SK-N-MC (cell line): ENCODE measurements around the gene MROH7.

ENCODE experiments used
- EZH2 ChIP-seq: fragments of 200-600 bp; sonication (generic); IDR thresholded peaks from one replicate; pipeline ENCODE4 v1.6.1; 2017; ENCODE audit warnings: antibody characterized with exemption
- POLR2AphosphoS5 ChIP-seq: IDR thresholded peaks from 2 replicates; pipeline ENCODE4 v1.6.1; 2012; ENCODE audit warnings: mild to moderate bottlenecking, low read depth, low read length, borderline replicate concordance

GRCh38 chr1:54721719-54722118, 80.1 kb downstream of the MROH7 start:
- no peak for TF ChIP-seq POLR2AphosphoS5
- TF ChIP-seq EZH2, result no peak
